Trophoblast cell (in vitro differentiated cells and primary cell): ENCODE results near the gene ALG1L2.
"Not testable (repeated sequence)": the region's sequence is repeated elsewhere in the genome, so short reads cannot be mapped to it uniquely, and the experiment has no call there.

Experiments used
- DNase-seq, 2 donors: peaks; one replicate each; pipeline ENCODE4 v3.0.0-alpha.2; 2016
- H2AFZ ChIP-seq: 2 replicates; pipeline ENCODE4 v1.6.1; 2013; ENCODE audit warnings: low read length, moderate library complexity, mild to moderate bottlenecking; ENCODE audit not compliant: insufficient read depth, poor library complexity
- H2AK5ac ChIP-seq: 2 replicates; pipeline ENCODE4 v1.6.1; 2013; ENCODE audit warnings: mild to moderate bottlenecking, low read length
- H2BK120ac ChIP-seq: 2 replicates; pipeline ENCODE4 v1.6.1; 2013; ENCODE audit warnings: low read length, mild to moderate bottlenecking, moderate library complexity; ENCODE audit not compliant: insufficient read depth, poor library complexity
- H2BK12ac ChIP-seq: 2 replicates; pipeline ENCODE4 v1.6.1; 2013; ENCODE audit warnings: mild to moderate bottlenecking, low read length, moderate library complexity
- H2BK5ac ChIP-seq: 2 replicates; pipeline ENCODE4 v1.6.1; 2013; ENCODE audit warnings: low read length, low read depth, moderate library complexity, mild to moderate bottlenecking; ENCODE audit not compliant: poor library complexity
- H3K14ac ChIP-seq: 2 replicates; pipeline ENCODE4 v1.6.1; 2013; ENCODE audit warnings: mild to moderate bottlenecking, low read length
- H3K18ac ChIP-seq: 2 replicates; pipeline ENCODE4 v1.6.1; 2013; ENCODE audit warnings: mild to moderate bottlenecking, low read length
- H3K23ac ChIP-seq: 2 replicates; pipeline ENCODE4 v1.6.1; 2013; ENCODE audit warnings: low read length
- H3K27ac ChIP-seq: 2 replicates; pipeline ENCODE4 v1.5.1; 2013; ENCODE audit warnings: low read depth, mild to moderate bottlenecking, inconsistent platforms, low read length, moderate library complexity
- H3K27me3 ChIP-seq: 2 replicates; pipeline ENCODE4 v1.6.1; 2013; ENCODE audit warnings: inconsistent platforms, mild to moderate bottlenecking, low read length, moderate library complexity; ENCODE audit not compliant: insufficient read depth
- H3K36me3 ChIP-seq, 2 experiments: 1 replicate in 1 of 2; 2 replicates in 1 of 2; pipeline ENCODE4 v1.6.1; 2013; ENCODE audit warnings: low read length in 2 of 2, mild to moderate bottlenecking in 2 of 2, moderate library complexity in 1 of 2; ENCODE audit not compliant: insufficient read depth in 2 of 2, control insufficient read depth in 1 of 2
- H3K4ac ChIP-seq: 2 replicates; pipeline ENCODE4 v1.6.1; 2013; ENCODE audit warnings: low read depth, mild to moderate bottlenecking, low read length, moderate library complexity
- H3K4me1 ChIP-seq, 2 experiments: 1 replicate in 1 of 2; 2 replicates in 1 of 2; pipeline ENCODE4 v1.6.1; 2013; ENCODE audit warnings: low read length in 2 of 2, mild to moderate bottlenecking in 2 of 2, moderate library complexity in 1 of 2; ENCODE audit not compliant: insufficient read depth in 2 of 2, control insufficient read depth in 1 of 2
- H3K4me2 ChIP-seq: 2 replicates; pipeline ENCODE4 v1.6.1; 2013; ENCODE audit warnings: inconsistent platforms, mild to moderate bottlenecking, low read length, moderate library complexity
- H3K4me3 ChIP-seq: 2 replicates; pipeline ENCODE4 v1.5.1; 2013; ENCODE audit warnings: mild to moderate bottlenecking, low read depth, low read length, inconsistent platforms
- H3K79me1 ChIP-seq: one replicate; pipeline ENCODE4 v1.6.1; 2013; ENCODE audit warnings: low read length
- H3K79me2 ChIP-seq: 2 replicates; pipeline ENCODE4 v1.6.1; 2013; ENCODE audit warnings: low read length, mild to moderate bottlenecking; ENCODE audit not compliant: control insufficient read depth, insufficient read depth, poor library complexity
- H3K9ac ChIP-seq: 2 replicates; pipeline ENCODE4 v1.6.1; 2013; ENCODE audit warnings: mild to moderate bottlenecking, low read length
- H3K9me3 ChIP-seq: 2 replicates; pipeline ENCODE4 v1.6.1; 2013; ENCODE audit warnings: low read depth, mild to moderate bottlenecking, control low read depth, inconsistent platforms, low read length; ENCODE audit not compliant: insufficient read depth
- H4K12ac ChIP-seq: 2 replicates; pipeline ENCODE4 v1.6.1; 2013; ENCODE audit warnings: low read depth, mild to moderate bottlenecking, low read length, moderate library complexity
- H4K8ac ChIP-seq: 2 replicates; pipeline ENCODE4 v1.6.1; 2013; ENCODE audit warnings: low read depth, mild to moderate bottlenecking, low read length, moderate library complexity
- H4K91ac ChIP-seq: one replicate; pipeline ENCODE4 v1.6.1; 2013; ENCODE audit warnings: low read depth, mild to moderate bottlenecking, low read length, moderate library complexity
- WGBS: extraction: QIAGEN DNeasy Blood & Tissue Kit; methylation state at CpG from one replicate; pipeline ENCODE4 v1.1.7; 2013; ENCODE audit warnings: missing lambda C conversion rate; ENCODE audit not compliant: insufficient read length, insufficient coverage; ENCODE audit errors: extremely low coverage; 5-methylcytosine and 5-hydroxymethylcytosine counted together

The ALG1L2 gene

DNA sequence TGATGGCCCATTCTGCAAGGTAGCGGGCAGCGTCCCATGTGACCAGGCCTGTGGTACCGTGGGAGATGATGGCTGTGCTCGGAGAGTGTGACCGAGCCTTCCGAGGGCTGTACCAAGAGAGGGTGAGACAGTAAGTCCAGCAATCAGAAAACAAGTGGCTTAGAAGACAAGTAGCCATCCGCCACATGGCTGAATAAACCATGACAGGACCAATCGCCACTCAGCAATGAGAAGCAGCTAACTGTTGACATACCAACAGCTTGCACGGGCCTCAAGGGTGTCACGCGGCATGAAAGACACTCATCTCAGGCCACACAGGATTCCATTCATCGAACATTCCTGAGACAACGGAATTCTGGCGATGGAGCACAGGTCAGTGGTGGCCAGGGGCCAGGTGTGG lies 22.6 kb downstream of the ALG1L2 start:
- H3K27ac ChIP-seq, H3K4ac ChIP-seq, H3K23ac ChIP-seq, H2AK5ac ChIP-seq, H3K27me3 ChIP-seq, H3K79me1 ChIP-seq, H2BK5ac ChIP-seq, H4K12ac ChIP-seq, H3K4me2 ChIP-seq, H3K36me3 ChIP-seq, H2BK120ac ChIP-seq, H3K18ac ChIP-seq, H2AFZ ChIP-seq, H3K4me3 ChIP-seq, H3K9me3 ChIP-seq, H3K4me1 ChIP-seq, H2BK12ac ChIP-seq, H4K91ac ChIP-seq, H4K8ac ChIP-seq, H3K14ac ChIP-seq, H3K9ac ChIP-seq, H3K79me2 ChIP-seq: not testable (repeated sequence)
- peak; percentile 69 for DNase-seq
- WGBS: no CpG with 5 or more reads among the region's 14 CpGs

DNA sequence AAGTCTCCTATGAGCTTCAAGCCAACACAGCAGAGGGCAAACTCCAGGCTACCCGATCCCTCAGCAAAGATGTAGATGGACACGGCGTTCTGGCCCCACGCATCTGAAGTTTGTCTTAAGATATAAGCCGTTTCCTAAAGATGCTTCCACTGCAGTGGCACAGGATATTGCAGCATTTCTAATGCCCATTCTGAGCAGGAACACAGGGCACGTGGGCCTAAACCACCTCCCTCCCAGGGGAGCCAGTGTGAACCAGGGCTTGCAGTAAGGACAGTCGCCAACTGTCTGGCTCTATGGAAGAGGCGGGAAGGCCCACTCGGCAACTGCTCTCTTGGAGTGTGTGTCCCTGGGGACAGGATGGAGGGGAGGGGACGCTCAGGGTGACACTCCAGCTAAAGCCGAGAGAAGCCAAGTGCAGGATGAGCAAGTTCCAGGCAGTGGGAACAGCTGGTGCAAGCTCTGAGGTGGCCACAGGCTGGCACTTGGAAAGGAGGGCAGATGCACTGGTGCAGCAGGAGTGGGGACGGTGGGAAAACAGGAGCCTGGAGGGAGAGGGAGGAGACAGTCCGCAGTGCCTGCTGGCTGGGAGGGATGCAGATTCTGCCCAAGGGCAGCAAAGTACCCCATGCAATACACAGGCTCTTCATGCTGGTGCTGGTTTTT lies 25.8 kb downstream of the ALG1L2 start:
- DNase-seq: not testable (repeated sequence)

DNA sequence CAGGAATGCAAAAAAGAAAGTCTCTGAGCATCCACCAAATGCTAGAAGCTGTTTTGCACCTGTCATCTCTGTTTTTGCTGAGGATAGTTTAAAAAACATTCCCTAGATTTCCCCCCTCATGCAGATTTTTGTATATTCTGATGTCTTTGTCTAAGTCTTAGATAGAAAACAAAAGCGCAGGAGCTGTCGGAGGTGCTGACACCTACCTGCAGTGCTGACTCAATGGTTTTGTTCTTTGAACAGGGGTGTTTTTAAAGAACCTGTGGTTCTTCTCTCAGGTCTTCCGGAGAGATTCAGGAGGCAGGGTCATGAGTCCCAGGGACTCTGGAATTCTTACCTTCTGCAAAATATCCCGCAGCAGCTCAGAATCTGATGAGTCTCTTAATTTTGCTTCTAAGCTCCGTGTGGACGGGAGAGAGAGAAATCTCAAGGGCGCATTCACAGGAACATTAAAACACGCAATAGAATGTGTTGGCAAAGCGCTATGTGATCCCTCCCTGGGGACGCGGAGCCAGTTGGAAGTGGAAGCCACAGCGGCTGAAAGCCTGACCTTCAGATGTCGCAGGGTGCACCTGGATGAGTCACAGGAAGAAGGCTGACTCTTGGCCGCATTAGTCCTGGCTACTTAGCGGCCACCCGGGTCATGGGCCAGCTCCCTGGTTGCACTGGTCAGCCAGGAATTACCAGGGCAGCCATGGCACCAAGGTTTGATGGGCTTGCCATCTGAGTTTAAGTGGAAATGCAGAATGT lies 27.4 kb downstream of the ALG1L2 start:
- DNase-seq, H3K27ac ChIP-seq, H2BK12ac ChIP-seq, H3K27me3 ChIP-seq, H3K36me3 ChIP-seq, H3K4me3 ChIP-seq, H4K12ac ChIP-seq, H3K14ac ChIP-seq, H3K4me1 ChIP-seq, H3K18ac ChIP-seq, H3K79me1 ChIP-seq, H4K91ac ChIP-seq, H3K9me3 ChIP-seq, H2AFZ ChIP-seq, H3K9ac ChIP-seq, H4K8ac ChIP-seq, H3K79me2 ChIP-seq, H3K4me2 ChIP-seq, H3K23ac ChIP-seq, H2AK5ac ChIP-seq, H2BK5ac ChIP-seq, H2BK120ac ChIP-seq, H3K4ac ChIP-seq: not testable (repeated sequence)
- no CpG with 5 or more reads among the region's 16 CpGs for WGBS

More for the DNA sequence above, 25.8 kb downstream of the ALG1L2 start:
- H2BK120ac ChIP-seq, H3K4me1 ChIP-seq, H4K8ac ChIP-seq, H3K18ac ChIP-seq, H3K27me3 ChIP-seq, H3K9me3 ChIP-seq, H4K91ac ChIP-seq, H3K23ac ChIP-seq, H3K14ac ChIP-seq, H3K36me3 ChIP-seq, H3K27ac ChIP-seq, H2AFZ ChIP-seq, H2AK5ac ChIP-seq, H3K4me3 ChIP-seq, H3K4ac ChIP-seq, H3K79me2 ChIP-seq, H4K12ac ChIP-seq, H2BK12ac ChIP-seq, H2BK5ac ChIP-seq, H3K79me1 ChIP-seq, H3K4me2 ChIP-seq, H3K9ac ChIP-seq: not testable (repeated sequence)
- no CpG with 5 or more reads among the region's 13 CpGs for WGBS

DNA sequence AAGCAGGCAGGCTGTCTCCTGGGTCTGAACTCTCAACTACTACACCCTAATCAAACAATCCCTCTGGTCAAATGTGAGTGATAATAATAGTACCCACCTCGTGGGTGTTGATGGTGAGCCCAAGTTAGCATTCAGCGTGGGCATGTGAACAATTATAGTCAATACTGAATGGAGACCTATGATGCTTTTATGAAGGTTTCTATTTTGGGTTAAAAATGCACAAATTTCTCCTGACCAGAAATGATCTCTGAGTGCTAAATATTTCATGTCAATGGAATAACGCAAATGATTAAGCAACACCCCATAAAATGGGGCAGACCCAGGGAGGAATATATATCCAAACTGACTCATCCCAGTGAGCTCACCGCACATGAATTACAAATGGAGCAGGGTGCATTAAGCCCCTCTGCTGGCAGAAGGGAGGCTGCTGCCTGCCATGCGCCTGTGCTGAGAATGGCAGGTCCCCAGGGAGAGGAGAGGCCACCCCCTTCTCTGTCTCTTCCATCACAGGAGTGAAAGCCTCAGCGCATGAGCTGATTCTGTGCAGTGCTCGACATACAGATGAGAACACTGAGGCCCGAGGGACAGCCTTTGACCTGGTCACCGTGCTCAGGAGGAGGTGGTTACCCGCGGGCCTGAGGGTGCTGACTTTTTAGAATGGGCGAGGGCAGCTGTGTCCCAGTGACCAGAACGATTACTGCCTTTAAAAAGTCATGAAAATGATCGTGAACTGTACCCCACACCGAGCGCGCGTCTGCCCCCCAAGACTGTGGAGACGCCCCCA lies 28.9 kb downstream of the ALG1L2 start:
- Histone ChIP-seq H3K9ac (peak overlapping the region; percentile 24), H2BK120ac (peak overlapping the region; percentile 33), H2AFZ (peak overlapping the region; percentile 83), H3K4me2 (peak overlapping the region; percentile 84), H3K14ac (peak overlapping the region; percentile 44), H4K8ac (peak overlapping the region; percentile 76), H3K18ac (peak overlapping the region; percentile 64), H3K4me3 (peak overlapping the region; percentile 86), H4K91ac (peak overlapping the region; percentile 70), H3K27ac (peak overlapping the region; percentile 5)
- WGBS: no CpG with 5 or more reads among the region's 19 CpGs
- H2BK5ac ChIP-seq, H3K9me3 ChIP-seq, H2AK5ac ChIP-seq, H3K79me2 ChIP-seq, H3K79me1 ChIP-seq, H3K27me3 ChIP-seq, H3K36me3 ChIP-seq, H3K4ac ChIP-seq, H4K12ac ChIP-seq, H3K23ac ChIP-seq, H3K4me1 ChIP-seq, H2BK12ac ChIP-seq: not testable (repeated sequence)
- DNase-seq: peak in 1 of 2 donors; percentile 20
